NCI-H2196 (cell line): Measurements from ENCODE around the gene DMXL1.

Source experiments
- DNase-seq: peaks from one replicate; lab custom pipeline; 2025; ENCODE audit not compliant: unreplicated experiment; lab: John Stamatoyannopoulos, UW

Gene DMXL1

GRCh38 chr5:119286511-119287488 lies 215.9 kb downstream of the DMXL1 start:
- DNase-seq, result no peak

DNA sequence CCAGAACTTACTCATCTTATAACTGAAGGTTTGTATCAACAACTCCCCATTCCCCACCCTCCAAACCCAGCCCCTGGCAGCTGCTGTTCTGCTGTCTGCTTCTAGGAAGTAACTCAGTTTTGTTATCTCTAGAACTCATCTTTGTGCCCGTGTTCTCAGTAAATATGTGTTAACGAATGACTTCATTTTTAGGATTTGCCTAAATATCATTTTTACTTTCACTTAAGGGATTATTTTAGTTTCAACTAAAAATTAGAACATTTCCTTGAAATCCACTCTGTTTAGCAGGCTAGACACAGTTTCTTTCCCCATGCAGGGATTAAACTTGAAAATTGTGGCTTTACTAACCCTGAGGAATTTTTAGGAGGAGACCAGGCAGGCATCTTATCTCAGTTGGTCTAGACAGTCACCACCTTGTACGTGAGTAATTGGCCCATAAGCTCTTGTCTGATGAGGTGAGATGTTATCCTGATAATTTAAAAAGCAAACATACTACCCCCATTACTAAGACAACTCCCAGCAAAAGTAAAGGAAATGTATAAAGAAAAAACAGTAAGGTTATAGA lies 216.7 kb downstream of the DMXL1 start:
- no peak for DNase-seq

- no peak for DNase-seq
Observed at GRCh38 chr5:119288379-119289033, 217.6 kb downstream of the DMXL1 start.

GRCh38 chr5:119289438-119290044 lies 218.7 kb downstream of the DMXL1 start:
- no peak for DNase-seq

DNA sequence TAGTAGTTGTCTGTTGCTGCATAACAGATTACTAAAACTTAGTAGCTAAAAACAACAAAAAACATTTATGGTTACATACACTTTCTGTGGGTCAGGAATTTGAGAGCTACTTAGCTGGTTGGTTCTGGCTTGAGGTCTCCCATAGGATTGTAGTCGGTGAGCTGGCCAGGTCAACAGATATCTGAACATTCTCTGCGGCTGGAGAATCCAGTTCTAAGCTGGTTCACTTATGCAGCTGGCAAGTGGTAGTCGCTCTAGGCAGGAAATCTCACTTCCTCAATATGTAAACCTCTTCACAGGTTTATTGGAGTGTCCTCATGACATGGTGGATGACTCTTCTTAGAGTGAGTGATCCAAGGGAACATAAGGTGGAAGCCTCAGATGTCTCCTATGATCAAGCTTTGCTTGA lies 219.3 kb downstream of the DMXL1 start:
- no peak for DNase-seq

- DNase-seq, result no peak
Observed at GRCh38 chr5:119290607-119291006, 219.7 kb downstream of the DMXL1 start.

DNA sequence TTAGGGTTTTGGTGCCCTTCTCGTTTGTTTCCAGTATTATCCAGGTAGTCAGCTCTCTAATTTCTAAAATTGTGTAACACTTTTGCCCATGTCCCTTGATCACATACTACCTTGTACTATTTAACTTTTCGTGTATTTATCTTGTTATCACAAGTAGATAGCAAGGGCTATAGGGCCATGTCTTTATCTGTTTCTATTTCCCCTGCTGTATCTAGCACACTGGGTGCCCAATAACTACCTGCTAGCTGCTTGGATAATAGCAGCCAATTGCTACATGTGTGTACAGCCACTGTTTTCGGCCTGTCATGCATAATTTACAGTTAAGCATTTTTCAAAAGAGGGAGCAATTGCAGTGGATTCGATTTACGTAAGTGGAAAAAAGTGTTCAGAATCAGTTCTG lies 220.2 kb downstream of the DMXL1 start:
- DNase-seq, result no peak

DNA sequence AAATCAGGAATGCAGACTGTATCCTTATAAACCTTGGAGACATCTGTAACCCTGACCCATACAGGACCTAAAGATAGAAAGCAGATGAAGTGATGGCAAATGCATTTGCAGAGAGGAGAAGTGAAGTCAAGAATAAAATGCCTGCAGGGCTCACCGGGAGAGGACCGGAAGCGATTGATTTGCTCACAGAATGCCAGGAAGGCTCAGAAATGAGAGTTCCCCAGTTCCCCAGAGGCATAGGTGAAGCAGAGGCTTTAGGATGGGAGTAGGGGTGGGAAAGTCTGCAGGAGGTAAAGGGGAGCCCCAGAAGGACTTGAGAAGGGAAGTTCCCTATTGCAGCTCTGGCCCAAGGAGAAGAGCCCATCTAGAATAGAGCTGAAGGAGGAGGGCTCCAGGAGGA lies 221.0 kb downstream of the DMXL1 start:
- no peak for DNase-seq

DNA sequence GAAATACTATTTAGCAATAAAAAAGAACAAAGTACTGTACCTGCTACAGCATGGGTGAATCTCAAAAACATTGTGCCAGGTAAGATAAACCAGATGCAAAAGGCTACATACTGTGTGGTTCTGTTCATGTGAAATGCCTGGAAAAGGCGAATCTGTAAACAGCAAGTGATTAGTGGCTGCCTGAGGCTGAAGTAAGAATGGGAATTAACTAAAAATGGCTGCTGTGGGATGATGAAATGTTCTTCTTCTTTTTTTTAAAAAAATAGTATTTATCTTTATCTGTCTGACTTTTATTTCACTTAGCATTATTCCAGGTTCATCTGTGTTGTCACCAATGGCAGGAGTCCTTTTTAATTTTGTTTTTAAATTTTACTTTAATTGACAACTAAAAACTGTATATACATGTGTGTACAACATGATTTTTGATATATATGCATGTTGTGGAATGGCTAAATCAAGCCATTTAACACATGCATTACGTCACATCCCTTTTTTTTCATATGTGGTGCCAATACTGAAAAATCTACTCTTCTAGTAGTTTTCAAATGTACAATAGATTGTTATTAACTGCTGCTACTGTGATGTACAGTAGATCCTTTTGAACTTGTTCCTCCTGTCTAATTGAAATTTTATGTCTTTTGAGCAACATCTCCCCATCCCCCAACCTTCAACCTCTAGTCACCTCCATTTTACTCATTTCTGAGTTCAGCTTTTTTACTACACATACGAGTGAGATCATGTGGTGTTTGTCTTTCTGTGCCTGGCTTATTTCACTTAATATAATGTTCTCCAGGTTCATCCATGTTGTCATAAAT lies 222.0 kb downstream of the DMXL1 start:
- DNase-seq, result no peak

- no peak for DNase-seq
Observed at GRCh38 chr5:119293516-119293829, 222.6 kb downstream of the DMXL1 start.
